22Rv1 (cell line): ENCODE measurements around the gene CAMKMT.

ENCODE experiments used
- H3K27ac ChIP-seq: fragments of 450-650 bp; 2 replicates; pipeline ENCODE4 v1.5.1; 2017
- ZFX ChIP-seq: fragments of 450-650 bp; IDR thresholded peaks from 2 replicates; pipeline ENCODE4 v1.6.1; 2017; ENCODE audit warnings: antibody characterized with exemption, borderline replicate concordance
- TF ChIP-seq, protein P1 (sequence below): fragments of 450-650 bp; IDR thresholded peaks from 2 replicates; pipeline ENCODE4 v1.5.1; 2017; ENCODE audit warnings: mild to moderate bottlenecking

CAMKMT gene

DNA sequence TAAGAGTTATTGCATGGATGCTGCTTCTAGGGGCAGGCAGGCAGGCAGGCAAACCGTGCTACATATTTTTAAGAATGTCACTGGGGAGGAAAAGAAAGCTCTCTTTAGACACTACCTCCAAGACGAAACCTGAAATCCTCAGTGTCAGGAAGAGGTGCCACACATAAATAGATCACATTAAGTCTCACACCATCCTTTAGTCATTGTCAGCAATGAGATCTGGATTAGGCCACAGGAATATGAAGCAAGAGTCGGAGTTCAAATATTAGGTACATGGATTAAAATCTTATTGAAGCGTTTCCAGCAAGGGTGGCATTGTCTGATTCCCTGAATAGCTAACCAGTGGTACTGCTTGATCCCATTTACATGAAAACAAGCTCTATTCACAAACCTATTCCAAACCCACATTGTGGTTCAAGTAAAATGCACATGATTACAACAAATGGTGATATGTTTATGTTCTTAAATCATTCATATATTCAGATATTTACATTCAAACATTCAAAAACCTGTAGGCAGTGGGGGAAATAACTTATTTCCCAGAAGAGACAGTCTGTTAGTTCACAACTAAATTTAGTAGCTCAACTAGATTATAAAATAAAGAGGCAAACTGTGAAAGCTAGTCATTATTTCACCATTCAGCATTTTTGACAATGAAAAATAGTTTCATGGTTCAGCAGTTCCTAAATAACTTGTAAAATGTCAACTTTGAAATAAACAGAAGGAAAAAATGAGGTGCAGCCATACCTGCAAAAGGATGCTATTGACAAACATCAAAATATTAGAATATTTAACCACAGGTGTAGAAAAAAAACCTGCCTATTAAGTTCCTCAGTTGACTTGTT is 384.4 kb downstream of the CAMKMT start:
- no peak overlapping the region for H3K27ac ChIP-seq
- TF ChIP-seq, protein P1, sequence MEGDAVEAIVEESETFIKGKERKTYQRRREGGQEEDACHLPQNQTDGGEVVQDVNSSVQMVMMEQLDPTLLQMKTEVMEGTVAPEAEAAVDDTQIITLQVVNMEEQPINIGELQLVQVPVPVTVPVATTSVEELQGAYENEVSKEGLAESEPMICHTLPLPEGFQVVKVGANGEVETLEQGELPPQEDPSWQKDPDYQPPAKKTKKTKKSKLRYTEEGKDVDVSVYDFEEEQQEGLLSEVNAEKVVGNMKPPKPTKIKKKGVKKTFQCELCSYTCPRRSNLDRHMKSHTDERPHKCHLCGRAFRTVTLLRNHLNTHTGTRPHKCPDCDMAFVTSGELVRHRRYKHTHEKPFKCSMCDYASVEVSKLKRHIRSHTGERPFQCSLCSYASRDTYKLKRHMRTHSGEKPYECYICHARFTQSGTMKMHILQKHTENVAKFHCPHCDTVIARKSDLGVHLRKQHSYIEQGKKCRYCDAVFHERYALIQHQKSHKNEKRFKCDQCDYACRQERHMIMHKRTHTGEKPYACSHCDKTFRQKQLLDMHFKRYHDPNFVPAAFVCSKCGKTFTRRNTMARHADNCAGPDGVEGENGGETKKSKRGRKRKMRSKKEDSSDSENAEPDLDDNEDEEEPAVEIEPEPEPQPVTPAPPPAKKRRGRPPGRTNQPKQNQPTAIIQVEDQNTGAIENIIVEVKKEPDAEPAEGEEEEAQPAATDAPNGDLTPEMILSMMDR: no peak
- TF ChIP-seq ZFX: no peak

DNA sequence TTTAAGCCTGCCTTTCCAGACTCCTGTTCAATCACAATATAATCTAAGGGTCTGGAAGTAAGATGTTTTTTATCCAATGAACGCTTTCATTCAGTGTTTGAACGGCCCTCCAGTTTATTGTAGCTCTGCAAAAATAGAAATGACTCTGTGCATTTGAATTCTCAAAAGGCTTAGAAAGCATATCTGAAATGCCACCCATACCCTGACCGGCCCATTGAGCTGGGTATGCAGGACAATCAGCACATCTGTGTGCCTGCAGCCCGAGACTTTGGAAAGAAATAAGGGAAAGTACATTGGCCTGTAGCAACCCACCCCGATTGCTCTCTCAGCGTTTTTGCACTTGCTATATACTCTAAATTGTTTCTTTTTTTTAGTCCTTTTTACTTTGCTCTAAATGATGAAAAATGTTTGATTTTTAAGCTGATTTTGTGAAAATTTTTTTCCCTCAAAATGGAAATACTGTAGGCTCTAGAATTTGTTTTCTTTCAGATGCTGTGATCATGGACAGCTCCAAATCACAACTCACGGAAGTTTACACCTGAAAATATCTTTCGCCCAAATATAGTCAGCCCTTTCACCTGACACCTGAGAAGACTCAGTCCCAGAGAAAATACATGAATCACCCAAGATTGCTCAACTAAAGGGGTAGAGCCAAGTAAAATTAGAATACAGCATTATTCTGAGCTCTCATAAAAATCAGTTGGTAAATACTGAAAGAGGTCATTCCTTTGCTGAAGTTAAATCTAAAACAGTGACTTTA is 385.3 kb downstream of the CAMKMT start:
- H3K27ac ChIP-seq: no peak overlapping the region
- TF ChIP-seq, protein P1: no peak
- no peak for TF ChIP-seq ZFX

DNA sequence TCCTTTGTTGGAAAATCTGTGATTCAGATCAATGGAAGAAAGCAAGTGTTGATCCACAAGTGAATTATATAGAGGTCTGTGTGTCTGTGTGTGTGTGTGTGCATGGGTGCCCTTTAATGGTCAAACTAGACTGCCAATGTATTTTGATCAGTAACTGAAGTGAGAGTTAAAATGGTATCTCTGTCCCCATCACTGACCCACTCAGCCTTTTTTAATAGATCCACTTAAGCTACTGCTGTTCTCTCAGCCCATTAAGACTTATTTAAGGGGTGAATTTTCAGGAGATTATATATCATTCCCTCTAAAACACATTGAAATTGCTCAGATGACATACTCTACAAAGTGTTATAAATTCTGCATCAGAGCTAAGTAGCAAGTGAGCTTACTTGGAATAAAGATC is 386.0 kb downstream of the CAMKMT start:
- no peak for TF ChIP-seq ZFX
- TF ChIP-seq, protein P1: no peak
- H3K27ac ChIP-seq: no peak overlapping the region

DNA sequence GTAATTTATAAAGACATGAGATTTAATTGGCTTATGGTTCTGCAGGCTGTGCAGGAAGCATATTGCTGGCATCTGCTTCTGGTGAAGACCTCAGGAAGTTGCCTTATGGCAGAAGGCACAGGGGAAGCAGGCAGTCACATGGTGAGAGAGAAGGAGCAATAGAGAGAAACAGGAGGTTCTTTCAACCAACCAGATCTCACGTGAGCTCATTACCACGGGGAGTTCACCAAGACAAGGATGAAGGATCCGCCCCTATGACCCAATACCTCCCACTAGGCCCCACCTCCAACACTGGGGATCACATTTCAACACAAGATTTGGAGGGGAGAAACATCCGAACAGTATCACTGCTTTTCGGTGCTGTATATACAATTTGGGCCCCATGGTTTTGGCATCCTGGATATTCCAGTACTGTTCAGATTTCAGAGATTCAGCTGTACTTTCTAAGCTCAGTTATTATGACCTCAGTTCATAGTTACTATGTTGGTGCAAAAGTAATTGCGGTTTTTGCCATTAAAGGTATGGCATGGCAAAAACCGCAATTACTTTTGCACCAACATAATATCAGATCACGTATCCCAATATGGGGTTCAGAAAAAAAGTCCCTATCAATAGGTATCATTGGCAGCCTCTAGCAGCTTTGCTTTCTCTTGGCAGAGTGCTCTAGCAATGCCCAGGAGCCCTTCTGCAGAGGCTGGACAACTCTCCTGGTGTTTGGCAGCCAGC is 390.2 kb downstream of the CAMKMT start:
- TF ChIP-seq, protein P1: no peak
- TF ChIP-seq ZFX: no peak
- H3K27ac ChIP-seq: no peak overlapping the region

DNA sequence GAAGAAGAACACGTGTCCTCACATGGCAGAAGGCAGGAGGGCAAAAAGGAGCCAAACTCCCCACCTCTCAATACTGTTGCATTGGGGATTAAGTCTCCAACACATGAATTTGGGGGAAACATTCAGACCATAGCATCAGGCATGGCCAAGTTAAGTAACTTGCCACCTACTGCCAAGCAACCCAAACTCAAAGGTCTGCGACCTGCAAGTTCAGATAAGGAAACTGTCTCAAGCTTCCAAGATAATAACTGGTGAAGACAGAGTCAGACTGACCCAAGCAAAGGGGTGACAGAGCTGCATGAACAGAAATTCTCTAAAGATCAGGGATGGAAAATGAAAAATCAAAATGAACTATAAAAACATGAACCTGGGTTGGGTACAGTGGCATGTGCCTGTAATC is 391.0 kb downstream of the CAMKMT start:
- H3K27ac ChIP-seq: no peak overlapping the region
- TF ChIP-seq, protein P1: no peak
- no peak for TF ChIP-seq ZFX

DNA sequence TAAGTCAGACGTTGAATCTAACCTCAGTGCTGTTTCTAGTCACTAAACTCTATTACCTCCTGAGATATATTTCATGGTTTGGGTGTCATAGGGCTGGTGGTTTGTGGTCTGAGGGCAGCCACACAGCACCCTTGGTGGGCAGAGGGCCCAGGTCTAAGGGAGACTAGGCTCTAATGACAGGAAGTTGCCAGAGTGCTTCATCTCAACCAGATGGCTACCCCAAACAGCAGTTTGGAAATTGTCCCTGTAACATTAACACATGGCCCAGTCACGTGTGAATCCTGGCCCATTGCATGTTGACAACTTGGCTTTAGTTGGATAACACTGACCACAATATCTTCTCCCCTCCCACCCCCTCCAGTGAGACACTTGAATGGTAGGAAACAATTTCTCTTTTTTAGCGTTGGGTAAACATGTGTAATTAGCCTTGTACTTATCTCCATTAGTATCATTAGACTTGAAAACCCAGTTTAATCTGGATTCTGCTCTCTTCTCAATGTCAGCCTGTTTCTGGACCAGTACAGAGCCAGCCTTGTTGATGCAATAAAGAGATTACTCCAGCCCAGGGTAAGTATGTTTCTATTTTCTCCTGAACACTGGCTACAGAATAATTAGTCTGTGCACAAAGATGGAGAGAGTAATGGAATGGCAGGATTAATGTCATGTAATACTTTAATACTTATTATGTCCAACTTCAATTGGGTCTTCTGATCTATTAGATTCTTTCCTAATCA is 392.0 kb downstream of the CAMKMT start:
- TF ChIP-seq, protein P1: no peak
- no peak for TF ChIP-seq ZFX
- H3K27ac ChIP-seq: no peak overlapping the region
